Keratinocyte (primary cell): ENCODE measurements around the gene LARGE1. TPM values are rescaled to one million over a fixed set of nuclear protein-coding genes. Genes with fewer than 3 reads are reported as not detected.

Experiments
- DNase-seq: peaks from one replicate; pipeline ENCODE4 v3.0.0-alpha.2; 2011; ENCODE audit warnings: low read depth, missing footprints, low spot score
- FAIRE-seq: peaks from 2 replicates; lab custom pipeline; 2011; peaks lifted over from hg19 to GRCh38; lab: Jason Lieb, UNC
- H2AFZ ChIP-seq: 2 replicates; pipeline ENCODE4 v1.6.0; 2012; ENCODE audit warnings: low read length, control low read depth, inconsistent platforms; ENCODE audit not compliant: control insufficient read depth
- H3K27ac ChIP-seq: 2 replicates; pipeline ENCODE4 v1.5.1; 2011; ENCODE audit warnings: low read length; ENCODE audit not compliant: control insufficient read depth, insufficient read depth
- H3K27me3 ChIP-seq: 3 replicates; pipeline ENCODE4 v1.6.0; 2011; ENCODE audit warnings: low read length; ENCODE audit not compliant: control insufficient read depth, insufficient read depth; ENCODE audit errors: extremely low read depth
- H3K36me3 ChIP-seq, 2 experiments: 2 replicates in 1 of 2; 3 replicates in 1 of 2; pipeline ENCODE4 v1.5.1; 2011; ENCODE audit warnings: low read length in 2 of 2, mild to moderate bottlenecking in 1 of 2; ENCODE audit not compliant: control insufficient read depth in 2 of 2, insufficient read depth in 2 of 2; ENCODE audit errors: extremely low read depth in 1 of 2
- H3K4me1 ChIP-seq: 3 replicates; pipeline ENCODE4 v1.5.1; 2011; ENCODE audit warnings: low read length; ENCODE audit not compliant: control insufficient read depth, insufficient read depth; ENCODE audit errors: extremely low read depth
- H3K4me2 ChIP-seq: 3 replicates; pipeline ENCODE4 v1.6.0; 2011; ENCODE audit warnings: low read depth, low read length; ENCODE audit not compliant: control insufficient read depth, insufficient read depth; ENCODE audit errors: extremely low read depth
- H3K4me3 ChIP-seq, 3 experiments: fragments of 200-600 bp in 1 of 3; sonication (generic) in 1 of 3; 2 replicates in 2 of 3; 3 replicates in 1 of 3; pipeline ENCODE4 v1.5.1; 2011 to 2016; ENCODE audit warnings: low read length in 3 of 3, mild to moderate bottlenecking in 3 of 3, control low read depth in 2 of 3, inconsistent platforms in 1 of 3, low read depth in 1 of 3, mixed read lengths in 1 of 3, mixed run types in 1 of 3, moderate library complexity in 1 of 3; ENCODE audit not compliant: control insufficient read depth in 2 of 3, insufficient read depth in 2 of 3; ENCODE audit errors: extremely low read depth in 1 of 3
- H3K79me2 ChIP-seq: 2 replicates; pipeline ENCODE4 v1.6.0; 2012; ENCODE audit warnings: low read length; ENCODE audit not compliant: control insufficient read depth, insufficient read depth
- H3K9ac ChIP-seq: 3 replicates; pipeline ENCODE4 v1.6.0; 2011; ENCODE audit warnings: low read length; ENCODE audit not compliant: control insufficient read depth, insufficient read depth; ENCODE audit errors: extremely low read depth
- H3K9me1 ChIP-seq: 3 replicates; pipeline ENCODE4 v1.6.0; 2011; ENCODE audit warnings: low read length; ENCODE audit not compliant: control insufficient read depth, insufficient read depth; ENCODE audit errors: extremely low read depth
- H3K9me3 ChIP-seq: 2 replicates; pipeline ENCODE4 v1.5.1; 2012; ENCODE audit warnings: low read depth, low read length; ENCODE audit not compliant: control insufficient read depth
- H4K20me1 ChIP-seq: 3 replicates; pipeline ENCODE4 v1.6.0; 2011; ENCODE audit warnings: low read length; ENCODE audit not compliant: control insufficient read depth, insufficient read depth; ENCODE audit errors: extremely low read depth
- CTCF ChIP-seq, 3 experiments: IDR thresholded peaks in 1 of 3; conservative IDR thresholded peaks in 1 of 3; optimal IDR thresholded peaks in 1 of 3; 2 replicates in 2 of 3; 3 replicates in 1 of 3; pipeline versions ENCODE3 to v1.5.1; 2011; ENCODE audit warnings: low read length in 3 of 3, mild to moderate bottlenecking in 3 of 3, moderate library complexity in 2 of 3, control low read depth in 1 of 3, inconsistent platforms in 1 of 3; ENCODE audit not compliant: insufficient read depth in 2 of 3; ENCODE audit errors: extremely low read depth in 1 of 3
- EZH2 ChIP-seq: IDR thresholded peaks from one replicate; pipeline ENCODE4 v1.6.1; 2012; ENCODE audit warnings: inconsistent platforms, mild to moderate bottlenecking, low read length, moderate library complexity
- dilution Hi-C: fragments of 300-500 bp; cut with MboI; formaldehyde crosslinking; loops from one replicate; pipeline ENCODE4 v1.7.0; 2020; ENCODE audit warnings: low sequenced_read_pairs; ENCODE audit not compliant: extremely low pct_ligation_motif_present
- polyA plus RNA-seq, 5 experiments: library from polyadenylated mRNA; depleted of rRNA in 3 of 5; stranded (reverse) in 3 of 5; stranded (forward) in 1 of 5; unstranded in 1 of 5; fragments of >200 nt; gene quantifications; 1 replicate in 1 of 5; 2 replicates in 3 of 5; 3 replicates in 1 of 5; pipeline versions ENCODE4 v1.2.1 to v1.2.3, GENCODE V29; 2011 to 2012; ENCODE audit warnings: missing spikeins in 2 of 5, low read depth in 1 of 5, low replicate concordance in 1 of 5

The LARGE1 gene
- polyA plus RNA-seq, 1 donor (not counting 4 experiments of a cell fraction or from before 2014, with no cell fraction given): 4.5 TPM

GRCh38 chr22:33684087-33684486 is 236.2 kb downstream of the LARGE1 start:
- no peaks in the 10 kb centered on the region for H4K20me1 ChIP-seq
- no peaks in the 10 kb centered on the region for H3K9me3 ChIP-seq
- dilution Hi-C loops: no loop called here
- no peak for TF ChIP-seq EZH2
- no peak for TF ChIP-seq CTCF (optimal IDR thresholded peaks at IDR 0.05 in 1 of 3, IDR thresholded peaks at IDR 0.05 in 1 of 3, conservative IDR thresholded peaks at IDR 0.05 in 1 of 3; ENCODE audit: extremely low read depth in 1 of 3, insufficient read depth in 2 of 3, low read length in 3 of 3)
- H3K4me2 ChIP-seq: no peak overlapping the region
- H3K36me3 ChIP-seq: no peaks in the 10 kb centered on the region
- H3K27me3 ChIP-seq: no peaks in the 10 kb centered on the region
- H3K27ac ChIP-seq: no peak overlapping the region
- no peak overlapping the region for H3K9ac ChIP-seq
- DNase-seq (no peak), FAIRE-seq (no peak)
- H3K4me1 ChIP-seq: no peaks in the 10 kb centered on the region
- no peak overlapping the region for H3K4me3 ChIP-seq
- H2AFZ ChIP-seq: no peak overlapping the region
- no peaks in the 10 kb centered on the region for H3K9me1 ChIP-seq
- H3K79me2 ChIP-seq: no peaks in the 10 kb centered on the region

GRCh38 chr22:33682927-33683326 is 237.3 kb downstream of the LARGE1 start:
- Histone ChIP-seq H3K4me2 (no peak overlapping the region), H3K79me2 (no peaks in the 10 kb centered on the region), H3K27me3 (no peaks in the 10 kb centered on the region), H3K4me1 (no peaks in the 10 kb centered on the region), H3K9ac (no peak overlapping the region), H2AFZ (no peak overlapping the region), H4K20me1 (no peaks in the 10 kb centered on the region), H3K9me3 (no peaks in the 10 kb centered on the region), H3K4me3 (no peak overlapping the region), H3K36me3 (no peaks in the 10 kb centered on the region), H3K9me1 (no peaks in the 10 kb centered on the region), H3K27ac (no peak overlapping the region)
- dilution Hi-C loops: no loop called here
- TF ChIP-seq CTCF (optimal IDR thresholded peaks at IDR 0.05 in 1 of 3, IDR thresholded peaks at IDR 0.05 in 1 of 3, conservative IDR thresholded peaks at IDR 0.05 in 1 of 3; ENCODE audit: extremely low read depth in 1 of 3, insufficient read depth in 2 of 3, low read length in 3 of 3): no peak
- TF ChIP-seq EZH2: no peak
- DNase-seq: no peak
- FAIRE-seq: no peak
